Activated naive CD8-positive, alpha-beta T cell treated with anti-CD3 and anti-CD28 coated beads, Interleukin-2, amount 50 U/mL, for 24 hours (primary cell): ENCODE results near the gene PAPSS2.

Source experiments
- ATAC-seq: fragments of 150-1000 bp; cut with Tn5 transposase; one replicate; pipeline ENCODE4 v1.10.0; 2021
- DNase-seq: peaks from one replicate; pipeline ENCODE4 v3.0.0; 2021
- H3K27ac Mint-ChIP-seq: one replicate; pipeline ENCODE4 v1.8.0; 2021; ENCODE audit warnings: mild to moderate bottlenecking, mixed read lengths
- H3K27me3 Mint-ChIP-seq: one replicate; pipeline ENCODE4 v1.8.0; 2021; ENCODE audit warnings: mixed read lengths
- H3K36me3 Mint-ChIP-seq: one replicate; pipeline ENCODE4 v1.8.0; 2021; ENCODE audit warnings: low read depth, mixed read lengths
- H3K4me1 Mint-ChIP-seq: one replicate; pipeline ENCODE4 v1.8.0; 2021; ENCODE audit warnings: mixed read lengths
- H3K4me3 Mint-ChIP-seq: one replicate; pipeline ENCODE4 v1.8.0; 2021; ENCODE audit warnings: mild to moderate bottlenecking, moderate library complexity, mixed read lengths
- H3K9me3 Mint-ChIP-seq: one replicate; pipeline ENCODE4 v1.8.0; 2021; ENCODE audit warnings: mixed read lengths

PAPSS2 gene

GRCh38 chr10:87751274-87751673, 91.6 kb downstream of the PAPSS2 start:
- H3K27ac Mint-ChIP-seq: no peak overlapping the region

GRCh38 chr10:87752566-87752965, 92.9 kb downstream of the PAPSS2 start:
- no peak for DNase-seq
- Mint-ChIP-seq H3K27me3 (no peaks in the 10 kb centered on the region), H3K9me3 (peaks cover 3% of the 10 kb centered on the region), H3K4me3 (no peak overlapping the region), H3K27ac (peak overlapping the region; percentile 38), H3K4me1 (peaks cover 38% of the 10 kb centered on the region), H3K36me3 (peaks cover 34% of the 10 kb centered on the region)
- ATAC-seq: no peak

More at GRCh38 chr10:87751274-87751673, 91.6 kb downstream of the PAPSS2 start:
- Mint-ChIP-seq H3K4me1 (peaks cover 38% of the 10 kb centered on the region), H3K27me3 (no peaks in the 10 kb centered on the region), H3K36me3 (peaks cover 30% of the 10 kb centered on the region), H3K9me3 (peaks cover 3% of the 10 kb centered on the region), H3K4me3 (no peak overlapping the region)
- DNase-seq (no peak), ATAC-seq (no peak)

- Mint-ChIP-seq H3K27ac (peak overlapping the region; percentile 86), H3K4me1 (peaks cover 39% of the 10 kb centered on the region), H3K4me3 (peak overlapping the region; percentile 23), H3K9me3 (peaks cover 2% of the 10 kb centered on the region), H3K36me3 (peaks cover 39% of the 10 kb centered on the region), H3K27me3 (no peaks in the 10 kb centered on the region)
- peak; percentile 85 for ATAC-seq
- peak; percentile 7 for DNase-seq
Observed at GRCh38 chr10:87753995-87754866, 94.6 kb downstream of the PAPSS2 start.

GRCh38 chr10:87757685-87758084, 98.0 kb downstream of the PAPSS2 start:
- no peaks in the 10 kb centered on the region for H3K9me3 Mint-ChIP-seq
- H3K27me3 Mint-ChIP-seq: no peaks in the 10 kb centered on the region
- H3K4me1 Mint-ChIP-seq: peaks cover 50% of the 10 kb centered on the region
- no peak overlapping the region for H3K27ac Mint-ChIP-seq
- H3K36me3 Mint-ChIP-seq: peaks cover 56% of the 10 kb centered on the region
- no peak for ATAC-seq
- DNase-seq: no peak
- no peak overlapping the region for H3K4me3 Mint-ChIP-seq

GRCh38 chr10:87759551-87759950, 99.9 kb downstream of the PAPSS2 start:
- ATAC-seq (no peak), DNase-seq (no peak)
- no peaks in the 10 kb centered on the region for H3K9me3 Mint-ChIP-seq
- no peaks in the 10 kb centered on the region for H3K27me3 Mint-ChIP-seq
- H3K27ac Mint-ChIP-seq: no peak overlapping the region
- H3K36me3 Mint-ChIP-seq: peaks cover 53% of the 10 kb centered on the region
- H3K4me3 Mint-ChIP-seq: no peak overlapping the region
- peaks cover 42% of the 10 kb centered on the region for H3K4me1 Mint-ChIP-seq

GRCh38 chr10:87760195-87760905, 100.7 kb downstream of the PAPSS2 start:
- Mint-ChIP-seq H3K9me3 (no peaks in the 10 kb centered on the region), H3K27ac (peak overlapping the region; percentile 81)

GRCh38 chr10:87761153-87761552, 101.5 kb downstream of the PAPSS2 start:
- H3K9me3 Mint-ChIP-seq: no peaks in the 10 kb centered on the region
- peaks cover 58% of the 10 kb centered on the region for H3K36me3 Mint-ChIP-seq
- no peaks in the 10 kb centered on the region for H3K27me3 Mint-ChIP-seq
- H3K27ac Mint-ChIP-seq: peak overlapping the region; percentile 81
- H3K4me3 Mint-ChIP-seq: no peak overlapping the region
- peaks cover 39% of the 10 kb centered on the region for H3K4me1 Mint-ChIP-seq
- DNase-seq: no peak
- no peak for ATAC-seq

More at GRCh38 chr10:87760195-87760905, 100.7 kb downstream of the PAPSS2 start:
- peaks cover 58% of the 10 kb centered on the region for H3K36me3 Mint-ChIP-seq
- DNase-seq (no peak), ATAC-seq (no peak)
- peaks cover 39% of the 10 kb centered on the region for H3K4me1 Mint-ChIP-seq
- H3K4me3 Mint-ChIP-seq: no peak overlapping the region
- H3K27me3 Mint-ChIP-seq: no peaks in the 10 kb centered on the region

- H3K27me3 Mint-ChIP-seq: no peaks in the 10 kb centered on the region
- H3K27ac Mint-ChIP-seq: peak overlapping the region; percentile 81
- peak; percentile 40 for DNase-seq
- ATAC-seq: peak; percentile 97
- no peak overlapping the region for H3K4me3 Mint-ChIP-seq
- no peaks in the 10 kb centered on the region for H3K9me3 Mint-ChIP-seq
- H3K36me3 Mint-ChIP-seq: peaks cover 57% of the 10 kb centered on the region
- peaks cover 39% of the 10 kb centered on the region for H3K4me1 Mint-ChIP-seq
Observed at GRCh38 chr10:87761892-87762291, 102.2 kb downstream of the PAPSS2 start.

- Mint-ChIP-seq H3K36me3 (peaks cover 58% of the 10 kb centered on the region), H3K27me3 (no peaks in the 10 kb centered on the region), H3K9me3 (no peaks in the 10 kb centered on the region), H3K4me3 (peak overlapping the region; percentile 14), H3K4me1 (peaks cover 37% of the 10 kb centered on the region), H3K27ac (peak overlapping the region; percentile 67)
- DNase-seq (no peak), ATAC-seq (peak; percentile 31)
Observed at GRCh38 chr10:87763086-87763861, 103.6 kb downstream of the PAPSS2 start.

GRCh38 chr10:87764072-87764934, 104.6 kb downstream of the PAPSS2 start:
- no peak for ATAC-seq
- Mint-ChIP-seq H3K27me3 (no peaks in the 10 kb centered on the region), H3K9me3 (no peaks in the 10 kb centered on the region), H3K36me3 (peaks cover 63% of the 10 kb centered on the region), H3K4me1 (peaks cover 37% of the 10 kb centered on the region), H3K27ac (no peak overlapping the region), H3K4me3 (no peak overlapping the region)
- DNase-seq: no peak

GRCh38 chr10:87765666-87766376, 106.1 kb downstream of the PAPSS2 start:
- peaks cover 57% of the 10 kb centered on the region for H3K36me3 Mint-ChIP-seq
- no peak for DNase-seq
- H3K4me1 Mint-ChIP-seq: peaks cover 25% of the 10 kb centered on the region
- H3K27ac Mint-ChIP-seq: no peak overlapping the region
- ATAC-seq: no peak
- H3K4me3 Mint-ChIP-seq: no peak overlapping the region
- no peaks in the 10 kb centered on the region for H3K9me3 Mint-ChIP-seq
- H3K27me3 Mint-ChIP-seq: no peaks in the 10 kb centered on the region

GRCh38 chr10:87767253-87767652, 107.6 kb downstream of the PAPSS2 start:
- ATAC-seq (no peak), DNase-seq (no peak)
- Mint-ChIP-seq H3K27ac (no peak overlapping the region), H3K36me3 (peaks cover 45% of the 10 kb centered on the region), H3K9me3 (no peaks in the 10 kb centered on the region), H3K27me3 (no peaks in the 10 kb centered on the region), H3K4me1 (peaks cover 11% of the 10 kb centered on the region), H3K4me3 (no peak overlapping the region)

GRCh38 chr10:87771871-87772500, 112.3 kb downstream of the PAPSS2 start:
- no peaks in the 10 kb centered on the region for H3K9me3 Mint-ChIP-seq
- H3K27me3 Mint-ChIP-seq: no peaks in the 10 kb centered on the region
- peaks cover 9% of the 10 kb centered on the region for H3K4me1 Mint-ChIP-seq
- H3K4me3 Mint-ChIP-seq: no peak overlapping the region
- ATAC-seq (no peak), DNase-seq (no peak)
- H3K36me3 Mint-ChIP-seq: peaks cover 31% of the 10 kb centered on the region
- H3K27ac Mint-ChIP-seq: no peak overlapping the region
